ENCODE data around the gene GPX4. TPM values are rescaled to one million over a fixed set of nuclear protein-coding genes. Genes with fewer than 3 reads are reported as not detected.

GPX4 gene
- total RNA-seq, 4 donors from 2014 or later: 350 to 485 (median 414) TPM

DNA sequence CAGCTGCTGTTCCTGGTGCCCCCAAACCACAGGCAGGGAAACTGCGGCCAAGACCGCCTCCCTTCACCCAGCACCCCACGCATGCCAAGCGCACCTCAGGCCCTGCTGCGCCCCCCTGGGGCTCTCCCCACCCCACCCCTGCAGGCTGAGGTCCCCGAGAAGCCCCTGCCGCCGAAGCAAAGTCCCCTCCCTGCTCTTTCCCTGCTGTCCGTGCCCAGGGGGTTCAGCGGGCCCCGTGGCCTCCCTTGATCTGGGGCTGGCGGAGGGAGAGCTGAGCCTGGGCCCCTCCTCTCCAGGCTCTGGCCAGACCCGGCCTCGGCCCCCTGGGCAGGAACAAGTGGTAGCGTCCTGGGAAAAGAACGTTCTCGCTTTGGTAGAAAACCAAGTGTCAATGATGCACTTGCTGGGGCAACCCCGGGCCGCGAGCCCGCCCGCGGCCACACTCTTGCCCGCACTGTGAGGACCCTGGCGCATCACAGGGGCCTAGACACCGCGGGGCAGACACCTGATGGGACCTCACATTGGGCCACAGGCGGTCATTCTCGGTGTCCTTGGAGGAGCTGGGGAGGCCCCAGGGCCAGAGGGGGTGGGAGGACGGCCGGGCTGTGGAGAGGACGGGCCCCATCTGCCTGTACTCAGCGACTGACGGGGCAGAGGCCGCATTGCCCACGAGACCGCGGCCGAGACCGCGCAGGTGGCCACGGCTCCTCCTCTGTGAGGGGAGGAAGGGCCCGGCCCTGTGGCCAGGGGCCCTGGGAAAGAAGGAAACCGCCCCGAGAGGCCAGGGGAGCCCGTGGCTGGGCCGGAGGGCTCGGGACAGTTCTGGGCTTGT is 29.0 kb downstream of the GPX4 start:
- Histone ChIP-seq H3K4me1 (peaks cover 19 to 57% of the 10 kb centered on the region in 2 donors), H3K4me3 (replicated peaks in 1 of 3) (peak overlapping the region in 1 of 3 donors; percentile 42), H3K27ac (peak overlapping the region; percentile 17 to 82 (median 79)), H3K36me3 (no peaks in the 10 kb centered on the region), H3K9me3 (no peaks in the 10 kb centered on the region), H3K27me3 (no peaks in the 10 kb centered on the region)
- intact Hi-C loops (cut with DNase I): no loop called here
- no peak for TF ChIP-seq POLR2A (IDR thresholded peaks at IDR 0.05)
- TF ChIP-seq, protein P1, sequence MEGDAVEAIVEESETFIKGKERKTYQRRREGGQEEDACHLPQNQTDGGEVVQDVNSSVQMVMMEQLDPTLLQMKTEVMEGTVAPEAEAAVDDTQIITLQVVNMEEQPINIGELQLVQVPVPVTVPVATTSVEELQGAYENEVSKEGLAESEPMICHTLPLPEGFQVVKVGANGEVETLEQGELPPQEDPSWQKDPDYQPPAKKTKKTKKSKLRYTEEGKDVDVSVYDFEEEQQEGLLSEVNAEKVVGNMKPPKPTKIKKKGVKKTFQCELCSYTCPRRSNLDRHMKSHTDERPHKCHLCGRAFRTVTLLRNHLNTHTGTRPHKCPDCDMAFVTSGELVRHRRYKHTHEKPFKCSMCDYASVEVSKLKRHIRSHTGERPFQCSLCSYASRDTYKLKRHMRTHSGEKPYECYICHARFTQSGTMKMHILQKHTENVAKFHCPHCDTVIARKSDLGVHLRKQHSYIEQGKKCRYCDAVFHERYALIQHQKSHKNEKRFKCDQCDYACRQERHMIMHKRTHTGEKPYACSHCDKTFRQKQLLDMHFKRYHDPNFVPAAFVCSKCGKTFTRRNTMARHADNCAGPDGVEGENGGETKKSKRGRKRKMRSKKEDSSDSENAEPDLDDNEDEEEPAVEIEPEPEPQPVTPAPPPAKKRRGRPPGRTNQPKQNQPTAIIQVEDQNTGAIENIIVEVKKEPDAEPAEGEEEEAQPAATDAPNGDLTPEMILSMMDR (IDR thresholded peaks at IDR 0.05): no peak
- WGBS, 2 donors: 84 to 85% methylated on average over 17 to 32 of the region's 48 CpGs
- no peak for DNase-seq

DNA sequence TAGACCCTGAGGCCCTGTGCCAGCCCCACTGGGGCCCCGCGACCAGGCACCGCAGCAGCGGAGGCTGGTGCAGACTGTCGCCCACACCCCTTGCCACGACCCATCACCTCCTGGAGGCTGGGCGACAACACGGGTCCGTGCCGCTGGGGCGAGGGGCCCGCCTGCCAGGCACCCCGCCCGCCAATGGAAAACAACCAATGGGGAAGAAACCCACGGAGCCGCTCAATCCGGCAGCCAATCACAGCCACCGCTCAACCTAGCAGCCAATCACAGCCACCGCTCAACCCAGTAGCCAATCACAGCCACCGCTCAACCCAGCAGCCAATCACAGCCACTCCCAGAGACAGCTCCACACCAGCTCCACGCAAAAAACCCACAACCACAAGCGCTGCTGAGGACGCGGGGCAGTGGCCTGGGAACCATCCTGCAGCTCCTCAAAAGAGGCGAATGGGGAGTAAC is 29.7 kb downstream of the GPX4 start:
- H3K4me3 ChIP-seq (replicated peaks in 1 of 3): no peak overlapping the region
- H3K4me1 ChIP-seq: peaks cover 19 to 57% of the 10 kb centered on the region in 2 donors
- WGBS, 2 donors: 86 to 98% methylated on average over 10 to 11 of the region's 25 CpGs
- peak in 1 of 2 donors; percentile 24 for DNase-seq
- H3K9me3 ChIP-seq: no peaks in the 10 kb centered on the region
- TF ChIP-seq POLR2A (IDR thresholded peaks at IDR 0.05): no peak
- TF ChIP-seq, protein P1 (IDR thresholded peaks at IDR 0.05): no peak
- H3K36me3 ChIP-seq: no peaks in the 10 kb centered on the region
- H3K27me3 ChIP-seq: no peaks in the 10 kb centered on the region
- peak overlapping the region in 2 of 3 donors; percentile 79 to 82 for H3K27ac ChIP-seq
- intact Hi-C loops (cut with DNase I): no loop called here

DNA sequence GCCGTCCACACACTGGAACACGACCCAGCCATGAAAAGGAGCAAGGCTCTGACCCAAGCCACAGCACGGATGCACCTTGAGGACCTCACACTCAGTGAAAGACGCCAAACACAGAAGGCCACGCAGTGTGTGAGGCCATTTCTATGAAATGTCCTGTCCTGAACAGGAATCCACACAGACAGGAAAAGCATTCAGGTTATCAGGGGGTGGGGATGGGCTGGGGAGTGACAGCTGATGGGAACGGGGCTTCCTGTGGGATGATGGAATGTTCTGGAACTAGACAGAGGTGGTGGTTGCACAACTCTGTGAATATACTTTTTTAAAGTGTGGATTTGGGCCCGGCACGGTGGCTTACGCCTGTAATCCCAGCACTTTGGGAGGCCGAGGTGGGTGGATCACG is 30.6 kb downstream of the GPX4 start:
- no peaks in the 10 kb centered on the region for H3K36me3 ChIP-seq
- intact Hi-C loops (cut with DNase I): no loop called here
- peaks cover 19 to 57% of the 10 kb centered on the region in 2 donors for H3K4me1 ChIP-seq
- H3K27ac ChIP-seq: peak overlapping the region in 1 of 3 donors; percentile 67
- no peaks in the 10 kb centered on the region for H3K27me3 ChIP-seq
- DNase-seq: no peak
- no peaks in the 10 kb centered on the region for H3K9me3 ChIP-seq
- no peak overlapping the region for H3K4me3 ChIP-seq (replicated peaks in 1 of 3)
- TF ChIP-seq, protein P1 (IDR thresholded peaks at IDR 0.05): no peak
- TF ChIP-seq POLR2A (IDR thresholded peaks at IDR 0.05): no peak
- WGBS, 2 donors: 97 to 98% methylated on average over 11 of the region's 11 CpGs

DNA sequence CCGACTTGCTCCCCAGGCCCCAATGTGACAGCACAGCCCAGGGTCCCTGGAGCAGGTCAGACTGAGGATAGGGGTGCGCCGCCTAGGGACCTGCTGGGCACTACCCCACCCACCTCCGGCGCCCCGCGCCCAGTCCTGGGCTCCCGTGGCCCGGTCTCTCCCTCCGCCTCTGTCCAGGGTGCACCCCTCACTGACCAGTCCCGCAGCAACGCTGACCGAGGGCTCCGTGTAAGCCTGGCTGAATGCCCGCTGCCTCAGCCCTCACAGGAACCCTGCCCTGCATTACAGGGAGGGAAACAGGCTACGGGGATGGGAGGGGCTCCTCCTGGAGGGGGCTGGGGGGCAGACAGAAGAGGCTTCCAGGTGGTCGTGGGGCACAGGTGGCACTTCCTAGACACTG is 31.7 kb downstream of the GPX4 start:
- Histone ChIP-seq H3K36me3 (no peaks in the 10 kb centered on the region), H3K4me1 (peaks cover 19 to 51% of the 10 kb centered on the region in 2 donors), H3K4me3 (replicated peaks in 1 of 3) (no peak overlapping the region), H3K27me3 (no peaks in the 10 kb centered on the region), H3K9me3 (no peaks in the 10 kb centered on the region), H3K27ac (peak overlapping the region; percentile 51 to 68 (median 67))
- intact Hi-C loops (cut with DNase I): no loop called here
- WGBS, 2 donors: 72 to 85% methylated on average over 11 to 17 of the region's 17 CpGs
- peak in 1 of 2 donors; percentile 40 for DNase-seq
- TF ChIP-seq, protein P1 (IDR thresholded peaks at IDR 0.05): no peak
- TF ChIP-seq POLR2A (IDR thresholded peaks at IDR 0.05): no peak

DNA sequence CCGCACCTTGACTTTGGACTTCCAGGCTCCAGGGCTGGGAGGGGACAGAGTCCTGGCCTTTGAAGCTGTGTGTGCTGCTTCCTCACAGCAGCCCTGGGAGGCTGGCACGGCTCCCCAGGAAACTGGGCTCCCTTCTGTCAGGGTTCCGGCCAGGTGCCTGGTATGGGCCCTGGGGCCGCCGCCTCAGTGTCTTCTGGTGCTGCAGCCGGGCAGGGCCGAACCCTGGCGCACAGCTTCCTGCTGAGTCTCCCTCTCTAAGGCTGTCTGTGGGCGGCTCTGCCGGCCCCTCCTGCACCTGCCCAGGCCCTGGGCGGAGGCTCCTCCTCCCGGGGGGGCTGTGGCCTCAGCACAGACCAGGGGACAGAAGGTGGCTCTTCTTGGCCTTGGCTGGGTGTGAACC is 32.4 kb downstream of the GPX4 start:
- no peaks in the 10 kb centered on the region for H3K27me3 ChIP-seq
- 61 to 76% methylated on average over 6 to 9 of the region's 12 CpGs for WGBS, 2 donors
- peak in 1 of 2 donors; percentile 23 for DNase-seq
- intact Hi-C loops (cut with DNase I): no loop called here
- no peak overlapping the region for H3K4me3 ChIP-seq (replicated peaks in 1 of 3)
- peak overlapping the region; percentile 51 to 68 (median 67) for H3K27ac ChIP-seq
- peaks cover 15 to 48% of the 10 kb centered on the region in 2 donors for H3K4me1 ChIP-seq
- no peaks in the 10 kb centered on the region for H3K36me3 ChIP-seq
- no peaks in the 10 kb centered on the region for H3K9me3 ChIP-seq
- TF ChIP-seq, protein P1 (IDR thresholded peaks at IDR 0.05): no peak
- TF ChIP-seq POLR2A (IDR thresholded peaks at IDR 0.05): no peak

Data from thyroid gland (tissue), 4 donors.